Left ventricle myocardium inferior (tissue), 1 donor: ENCODE results near the gene USP24. TPM values are rescaled to one million over a fixed set of nuclear protein-coding genes. Genes with fewer than 3 reads are reported as not detected.
A peak's percentile ranks its signal among the peaks of the same experiment; 100 is the strongest.

ENCODE experiments used
- DNase-seq: peaks from one replicate; pipeline ENCODE4 v3.0.0-alpha.2; 2020
- H3K27ac ChIP-seq: fragments of 200-600 bp; replicated peaks from 2 replicates; pipeline ENCODE4 v1.8.0; 2021
- H3K27me3 ChIP-seq: fragments of 200-600 bp; 2 replicates; pipeline ENCODE4 v1.8.0; 2021; ENCODE audit warnings: low read depth
- H3K36me3 ChIP-seq: fragments of 200-600 bp; 2 replicates; pipeline ENCODE4 v1.8.0; 2021
- H3K4me1 ChIP-seq: fragments of 200-600 bp; 2 replicates; pipeline ENCODE4 v1.8.0; 2021
- H3K4me3 ChIP-seq: fragments of 200-600 bp; 2 replicates; pipeline ENCODE4 v1.8.0; 2021; ENCODE audit warnings: mild to moderate bottlenecking, moderate library complexity
- H3K9me3 ChIP-seq: fragments of 200-600 bp; replicated peaks from 2 replicates; pipeline ENCODE4 v1.8.0; 2021
- intact Hi-C: fragments of 100-400 bp; cut with micrococcal nuclease; formaldehyde crosslinking; loops from one replicate; pipeline ENCODE4 v1.11.0; 2022
- total RNA-seq: library from RNA; stranded (reverse); fragmentation: NEBNext Ultra II Directional; extraction: Animal tissue kit (Norgen Biotek cat#: 25700); gene quantifications from one replicate; pipeline ENCODE4 v1.2.1, GENCODE V29; 2021
- TF ChIP-seq, protein P1 (sequence below): fragments of 200-600 bp; IDR thresholded peaks from 2 replicates; pipeline ENCODE4 v1.8.0; 2021; ENCODE audit warnings: antibody characterized with exemption, mild to moderate bottlenecking, borderline replicate concordance
- donor health status: DM: no; HTN: yes; CAD: no; lungs with severe emphysema.

The USP24 gene
- total RNA-seq, 1 donor from 2014 or later: 39.5 TPM

DNA sequence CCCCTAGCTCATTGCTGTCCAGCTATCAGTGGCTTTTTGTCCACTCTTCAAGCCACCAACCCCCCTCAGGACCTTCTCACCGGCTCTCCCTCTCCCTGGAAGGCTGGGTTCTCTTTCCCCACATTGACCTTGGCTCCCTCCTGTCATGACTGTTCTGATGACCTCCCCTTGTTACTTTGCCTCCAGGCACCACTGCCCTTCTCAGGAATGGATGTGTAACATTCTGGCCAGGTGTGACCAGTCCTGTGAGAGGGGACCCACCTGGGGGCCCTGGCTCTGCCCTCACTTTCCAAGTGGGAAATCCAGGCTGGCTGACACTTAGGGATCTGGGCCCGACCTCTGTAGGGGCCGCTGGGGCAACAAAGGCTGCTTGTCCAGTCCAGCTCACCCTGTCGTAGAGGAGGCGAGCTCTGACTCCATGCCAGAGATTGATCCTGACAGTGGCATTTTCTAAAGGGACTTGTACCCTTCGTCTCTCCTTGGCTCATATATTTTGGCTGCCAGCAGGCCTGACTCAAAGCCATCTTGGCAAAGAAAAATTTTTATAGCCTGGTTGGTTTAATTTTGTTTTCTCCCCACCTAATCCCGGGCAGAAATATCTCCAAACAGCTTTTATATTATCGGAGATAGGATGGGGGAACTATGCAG is 37.9 kb upstream of the USP24 start:
- Histone ChIP-seq H3K27me3 (no peaks in the 10 kb centered on the region), H3K4me1 (peaks cover 26% of the 10 kb centered on the region), H3K9me3 (no peaks in the 10 kb centered on the region), H3K27ac (peak overlapping the region; percentile 18), H3K36me3 (no peaks in the 10 kb centered on the region), H3K4me3 (no peak overlapping the region)
- intact Hi-C loops: no loop called here
- no peak for DNase-seq
- TF ChIP-seq, protein P1, sequence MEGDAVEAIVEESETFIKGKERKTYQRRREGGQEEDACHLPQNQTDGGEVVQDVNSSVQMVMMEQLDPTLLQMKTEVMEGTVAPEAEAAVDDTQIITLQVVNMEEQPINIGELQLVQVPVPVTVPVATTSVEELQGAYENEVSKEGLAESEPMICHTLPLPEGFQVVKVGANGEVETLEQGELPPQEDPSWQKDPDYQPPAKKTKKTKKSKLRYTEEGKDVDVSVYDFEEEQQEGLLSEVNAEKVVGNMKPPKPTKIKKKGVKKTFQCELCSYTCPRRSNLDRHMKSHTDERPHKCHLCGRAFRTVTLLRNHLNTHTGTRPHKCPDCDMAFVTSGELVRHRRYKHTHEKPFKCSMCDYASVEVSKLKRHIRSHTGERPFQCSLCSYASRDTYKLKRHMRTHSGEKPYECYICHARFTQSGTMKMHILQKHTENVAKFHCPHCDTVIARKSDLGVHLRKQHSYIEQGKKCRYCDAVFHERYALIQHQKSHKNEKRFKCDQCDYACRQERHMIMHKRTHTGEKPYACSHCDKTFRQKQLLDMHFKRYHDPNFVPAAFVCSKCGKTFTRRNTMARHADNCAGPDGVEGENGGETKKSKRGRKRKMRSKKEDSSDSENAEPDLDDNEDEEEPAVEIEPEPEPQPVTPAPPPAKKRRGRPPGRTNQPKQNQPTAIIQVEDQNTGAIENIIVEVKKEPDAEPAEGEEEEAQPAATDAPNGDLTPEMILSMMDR: no peak

DNA sequence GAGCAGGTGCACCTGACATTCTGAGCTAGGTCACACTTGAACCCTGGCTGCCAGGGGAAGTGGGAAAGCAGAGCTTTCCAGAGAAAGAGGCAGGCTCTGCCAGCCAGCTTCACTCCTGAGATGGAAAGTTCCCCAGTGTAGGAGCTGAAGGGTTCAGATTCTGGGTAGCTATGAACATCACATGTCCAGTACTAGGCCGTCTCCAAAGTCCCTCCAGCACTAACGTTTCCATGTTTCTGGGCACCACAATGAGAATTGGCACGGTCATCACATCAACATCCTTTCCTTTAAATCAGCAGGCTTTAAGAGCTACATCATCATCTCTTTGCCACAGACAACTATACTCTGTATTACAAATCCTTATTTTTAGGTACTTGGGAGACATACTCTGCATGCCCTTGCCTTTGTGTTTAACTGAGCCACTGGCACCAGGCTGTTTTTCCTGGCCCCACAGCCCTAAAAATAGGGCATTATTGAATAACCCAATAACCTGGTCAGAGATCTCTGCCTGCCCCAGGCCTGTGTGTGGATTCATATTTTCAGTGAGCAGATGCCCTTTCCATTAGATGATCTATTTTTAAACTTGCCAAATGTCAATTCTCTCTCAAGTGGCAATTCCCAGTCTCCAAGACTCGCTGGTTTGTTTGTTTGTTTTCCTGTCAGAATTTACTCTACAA is 35.4 kb upstream of the USP24 start:
- no peak for DNase-seq

DNA sequence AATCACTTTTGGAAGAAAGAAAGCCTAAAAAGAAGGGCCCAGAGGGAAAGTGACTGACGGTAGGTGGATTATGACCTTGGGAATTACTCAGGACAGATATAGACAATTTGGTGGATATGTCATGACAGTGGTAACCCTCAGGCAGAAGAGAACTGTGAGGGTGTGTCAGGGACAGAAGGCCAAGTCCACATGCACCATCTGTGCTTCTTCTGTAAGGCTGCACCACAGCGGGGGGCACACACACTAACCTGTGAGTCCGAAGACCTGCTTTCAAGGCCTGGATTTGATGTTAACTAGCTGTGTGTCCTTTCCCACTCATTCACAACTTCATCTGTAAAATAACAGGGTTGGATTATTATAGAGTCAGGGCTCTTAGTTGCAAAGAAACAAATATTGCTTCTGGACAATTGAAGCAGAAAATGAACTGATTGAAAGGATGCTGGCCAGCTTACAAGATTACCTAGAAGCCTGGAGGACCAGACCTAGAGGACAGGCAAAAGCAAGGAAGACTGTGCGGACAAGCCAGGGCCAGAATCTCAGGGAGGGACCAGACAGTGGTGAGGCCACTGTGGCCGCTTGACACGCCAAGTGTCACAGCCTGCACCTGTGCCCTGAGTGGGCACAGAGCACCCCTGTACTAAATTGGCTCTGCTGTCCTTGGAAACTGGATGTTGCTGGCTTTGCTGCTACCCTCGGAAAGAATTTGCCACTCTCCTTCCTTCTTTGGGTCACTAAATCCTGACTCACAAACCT is 34.7 kb upstream of the USP24 start:
- peak overlapping the region; percentile 73 for H3K27ac ChIP-seq
- H3K9me3 ChIP-seq: no peaks in the 10 kb centered on the region
- H3K27me3 ChIP-seq: no peaks in the 10 kb centered on the region
- TF ChIP-seq, protein P1: no peak
- peaks cover 26% of the 10 kb centered on the region for H3K4me1 ChIP-seq
- DNase-seq: no peak
- no peak overlapping the region for H3K4me3 ChIP-seq
- intact Hi-C loops: no loop called here
- no peaks in the 10 kb centered on the region for H3K36me3 ChIP-seq

More for the DNA sequence above, 35.4 kb upstream of the USP24 start:
- peak overlapping the region; percentile 73 for H3K27ac ChIP-seq
- H3K9me3 ChIP-seq: no peaks in the 10 kb centered on the region
- peaks cover 26% of the 10 kb centered on the region for H3K4me1 ChIP-seq
- no peak overlapping the region for H3K4me3 ChIP-seq
- no peaks in the 10 kb centered on the region for H3K27me3 ChIP-seq
- H3K36me3 ChIP-seq: no peaks in the 10 kb centered on the region
- TF ChIP-seq, protein P1: no peak
- intact Hi-C loops: no loop called here

DNA sequence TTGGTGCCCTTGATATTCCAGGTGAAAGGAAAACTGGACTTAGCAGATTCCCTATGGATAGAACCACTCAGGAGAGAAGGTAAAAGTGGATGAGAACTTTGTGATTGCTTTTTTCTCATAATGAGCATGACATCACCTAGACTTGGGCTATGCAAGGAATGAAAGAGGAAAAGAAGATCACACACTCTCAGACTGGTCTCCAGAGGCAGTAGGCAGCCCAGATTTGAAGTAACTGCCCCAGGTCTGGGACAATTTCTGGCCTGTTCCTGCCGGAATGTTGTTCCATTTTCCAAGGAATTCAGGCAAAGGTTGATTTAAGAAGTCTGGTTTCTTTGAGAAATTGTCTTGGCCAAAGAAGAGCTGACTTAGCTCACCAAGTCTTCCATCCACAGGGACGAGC is 31.7 kb upstream of the USP24 start:
- no peaks in the 10 kb centered on the region for H3K9me3 ChIP-seq
- H3K4me3 ChIP-seq: no peak overlapping the region
- no peak for DNase-seq
- TF ChIP-seq, protein P1: no peak
- H3K27me3 ChIP-seq: no peaks in the 10 kb centered on the region
- intact Hi-C loops: no loop called here
- H3K27ac ChIP-seq: no peak overlapping the region
- no peaks in the 10 kb centered on the region for H3K36me3 ChIP-seq
- peaks cover 17% of the 10 kb centered on the region for H3K4me1 ChIP-seq

DNA sequence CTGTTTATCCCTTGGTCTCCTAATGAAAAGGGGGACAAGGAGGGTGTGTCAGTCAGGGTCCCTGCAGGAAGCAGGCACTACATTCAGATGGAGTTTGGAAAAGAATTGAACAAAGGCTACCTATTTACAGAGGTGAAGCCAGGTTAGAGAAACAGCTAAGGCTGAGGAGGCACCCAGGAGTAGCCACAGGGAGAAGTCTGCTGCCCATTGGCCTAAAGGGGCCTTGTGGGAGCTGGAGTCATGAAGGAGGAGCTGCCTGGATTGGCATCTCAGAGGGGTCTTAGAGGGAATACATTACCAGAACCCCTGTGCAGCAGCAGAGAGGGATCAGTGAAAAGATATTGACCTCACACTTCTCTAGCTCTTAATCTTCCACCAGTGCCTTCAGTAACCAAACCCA is 31.2 kb upstream of the USP24 start:
- intact Hi-C loops: no loop called here
- H3K36me3 ChIP-seq: no peaks in the 10 kb centered on the region
- no peak overlapping the region for H3K27ac ChIP-seq
- DNase-seq: no peak
- TF ChIP-seq, protein P1: no peak
- peaks cover 15% of the 10 kb centered on the region for H3K4me1 ChIP-seq
- no peaks in the 10 kb centered on the region for H3K9me3 ChIP-seq
- H3K4me3 ChIP-seq: no peak overlapping the region
- H3K27me3 ChIP-seq: no peaks in the 10 kb centered on the region
